Glomerular endothelial cell (primary cell): Measurements from ENCODE around the gene CACNA1S. TPM values are rescaled to one million over a fixed set of nuclear protein-coding genes. Genes with fewer than 3 reads are reported as not detected.
A peak's percentile ranks its signal among the peaks of the same experiment; 100 is the strongest.

ENCODE experiments used
- DNase-seq: peaks from one replicate; pipeline ENCODE4 v3.0.0-alpha.2; 2011; ENCODE audit warnings: low read depth, low spot score; ENCODE audit errors: extremely low read depth
- total RNA-seq: library from RNA; depleted of rRNA; stranded (reverse); fragments of >200 nt; gene quantifications from 2 replicates; pipeline ENCODE4 v1.2.3, GENCODE V29; 2015

Gene CACNA1S
- total RNA-seq, 1 donor from 2014 or later, result not detected

GRCh38 chr1:201066986-201067385, 45.2 kb downstream of the CACNA1S start:
- DNase-seq, result no peak

DNA sequence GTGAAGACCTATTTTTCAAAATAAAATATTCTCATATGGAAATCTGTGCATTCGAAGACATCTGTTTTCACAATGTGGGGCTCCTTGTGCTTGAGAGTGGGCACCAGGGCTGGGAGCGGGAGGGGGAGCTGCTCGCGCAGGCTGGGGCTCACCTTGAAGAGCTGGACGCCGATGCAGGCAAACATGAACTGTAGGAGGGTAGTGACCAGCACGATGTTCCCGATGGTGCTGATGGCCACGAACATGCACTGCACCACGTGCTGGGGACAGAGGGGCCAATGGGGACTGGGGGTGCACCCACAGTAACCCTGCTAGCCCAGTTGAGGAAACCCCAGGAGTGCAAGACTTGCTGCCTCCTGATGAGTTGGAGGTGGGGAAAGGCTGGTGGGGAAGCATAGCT, 46.5 kb downstream of the CACNA1S start:
- DNase-seq, result no peak

DNA sequence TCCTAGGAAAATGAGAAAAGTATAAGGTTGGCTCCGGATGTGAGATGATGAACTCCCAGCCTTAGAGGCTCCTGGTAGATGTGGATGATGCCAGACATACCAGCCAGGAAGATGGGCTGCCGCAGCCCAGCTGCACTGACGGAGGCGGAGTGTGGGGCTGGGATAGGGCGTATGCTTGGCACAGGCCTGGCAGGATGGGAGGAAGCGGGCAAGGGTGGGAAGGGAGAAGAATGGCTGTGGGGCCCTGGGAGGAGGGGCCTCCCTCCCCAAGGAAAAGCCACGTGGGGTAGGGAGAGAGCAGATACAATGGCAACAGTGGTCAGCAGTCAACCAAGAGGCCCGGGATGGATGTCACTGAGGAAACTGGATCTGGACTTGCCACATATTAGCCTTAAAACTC, 47.4 kb downstream of the CACNA1S start:
- DNase-seq, result no peak

- no peak for DNase-seq
Observed at GRCh38 chr1:201063145-201063544, 49.1 kb downstream of the CACNA1S start.

DNA sequence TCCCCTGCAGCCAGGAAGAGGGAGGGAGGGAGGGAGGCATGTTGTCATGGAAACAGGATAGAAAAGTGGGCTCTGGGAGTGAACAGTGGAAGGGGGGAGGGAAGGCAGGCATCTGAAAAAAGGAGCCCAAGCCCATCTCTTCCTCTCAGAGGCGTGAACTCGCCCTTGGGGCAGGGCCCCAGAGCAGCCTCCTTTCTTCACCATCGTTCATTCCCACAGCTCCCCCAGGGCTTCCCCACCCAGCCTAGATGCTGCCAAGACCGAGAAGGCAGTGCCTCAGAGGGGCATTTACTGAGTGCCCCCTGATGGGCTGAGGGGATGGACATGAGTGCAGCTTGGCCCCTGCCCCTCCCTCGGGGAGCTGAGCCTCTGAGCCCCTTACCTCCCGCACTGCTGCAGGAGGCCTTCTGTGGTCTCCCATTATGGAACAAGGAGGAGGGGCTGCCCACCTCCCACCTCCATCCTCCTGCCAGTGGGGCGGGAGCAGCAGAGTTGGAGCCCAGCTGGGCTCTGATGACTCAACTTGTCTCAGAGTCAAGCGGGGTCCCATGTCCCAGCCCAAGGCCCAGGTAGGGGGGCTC, 49.6 kb downstream of the CACNA1S start:
- DNase-seq, result no peak

GRCh38 chr1:201061886-201062285, 50.3 kb downstream of the CACNA1S start:
- DNase-seq, result no peak

GRCh38 chr1:201061049-201061448, 51.2 kb downstream of the CACNA1S start:
- DNase-seq, result no peak

DNA sequence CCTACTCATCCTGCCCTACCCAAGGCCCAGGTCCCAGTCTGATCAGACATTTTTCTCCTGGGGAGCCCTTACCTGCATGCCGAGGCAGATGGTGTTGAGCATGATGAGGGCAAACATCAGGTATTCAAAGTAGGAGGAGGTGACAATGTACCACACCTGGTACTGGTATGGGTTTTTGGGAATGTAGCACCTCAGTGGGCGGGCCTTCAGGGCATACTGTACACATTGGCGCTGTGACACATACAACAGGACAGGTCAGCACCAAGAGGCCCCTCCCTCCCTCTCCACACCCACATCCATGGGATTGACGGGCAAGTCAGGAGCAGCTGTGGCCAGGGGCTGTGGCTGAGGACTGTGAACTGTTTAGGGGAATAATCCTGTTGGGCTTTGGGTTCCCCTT, 51.6 kb downstream of the CACNA1S start:
- no peak for DNase-seq

- no peak for DNase-seq
Observed at GRCh38 chr1:201059871-201060555, 52.2 kb downstream of the CACNA1S start.

DNA sequence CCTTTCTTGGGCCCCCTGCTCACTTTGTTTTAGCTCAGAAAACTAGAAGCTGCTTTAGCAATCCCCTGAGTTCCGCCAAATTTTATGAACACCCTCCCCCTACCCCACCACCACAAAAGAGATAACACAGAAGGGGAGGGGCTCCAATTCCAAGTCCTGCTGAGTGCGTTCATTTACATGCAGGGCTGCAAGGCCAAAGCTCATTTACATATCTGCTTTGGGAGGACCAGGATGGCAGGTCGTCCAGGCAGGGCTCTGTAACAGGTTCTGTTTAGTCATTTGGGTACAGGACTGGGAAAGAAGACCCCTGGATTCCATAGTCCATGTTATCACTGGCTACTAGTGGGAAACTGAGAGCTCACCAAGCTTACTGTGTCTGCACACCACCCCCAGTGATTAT, 52.8 kb downstream of the CACNA1S start:
- no peak for DNase-seq

- no peak for DNase-seq
Observed at GRCh38 chr1:201054091-201054543, 58.1 kb downstream of the CACNA1S start.

- no peak for DNase-seq
Observed at GRCh38 chr1:201053155-201053860, 58.9 kb downstream of the CACNA1S start.

- DNase-seq, result no peak
Observed at GRCh38 chr1:201051399-201051798, 60.8 kb downstream of the CACNA1S start.

DNA sequence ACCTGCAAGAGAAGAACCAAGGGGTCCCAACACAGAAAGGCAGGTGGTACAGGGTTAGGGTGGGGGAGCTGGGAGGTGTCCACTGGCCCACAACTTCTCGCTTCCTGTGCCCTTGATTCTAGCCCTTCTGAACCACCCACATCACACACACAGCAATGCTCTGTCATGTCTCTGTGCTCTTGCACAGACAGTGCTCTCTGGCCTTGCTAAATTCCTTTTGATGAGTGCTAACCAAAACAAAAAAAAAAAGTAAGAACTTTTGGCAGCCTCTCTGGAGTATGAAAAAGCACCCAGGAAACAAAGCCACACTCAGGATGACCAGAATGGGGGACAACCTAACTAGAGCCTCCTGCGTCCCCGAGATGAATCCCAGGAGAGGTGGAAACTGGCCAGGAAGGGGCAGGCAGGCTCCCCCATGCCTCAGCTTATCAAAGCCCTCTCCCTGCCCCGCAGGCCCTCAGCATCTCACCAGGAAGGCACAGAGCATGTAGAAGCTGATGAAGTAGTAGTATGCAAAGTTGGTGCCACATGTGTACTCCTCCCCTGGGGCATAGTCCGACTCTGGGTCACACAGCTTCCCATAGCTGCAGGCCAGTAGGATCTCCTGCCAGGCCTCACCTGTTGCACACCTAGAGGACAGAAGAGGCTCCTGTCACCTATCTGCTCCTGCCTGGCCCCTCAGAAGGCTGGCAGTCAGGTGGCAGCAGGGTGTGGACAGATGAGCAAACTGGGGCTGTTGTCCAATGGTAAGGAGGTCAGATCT, 61.5 kb downstream of the CACNA1S start:
- DNase-seq, result no peak

DNA sequence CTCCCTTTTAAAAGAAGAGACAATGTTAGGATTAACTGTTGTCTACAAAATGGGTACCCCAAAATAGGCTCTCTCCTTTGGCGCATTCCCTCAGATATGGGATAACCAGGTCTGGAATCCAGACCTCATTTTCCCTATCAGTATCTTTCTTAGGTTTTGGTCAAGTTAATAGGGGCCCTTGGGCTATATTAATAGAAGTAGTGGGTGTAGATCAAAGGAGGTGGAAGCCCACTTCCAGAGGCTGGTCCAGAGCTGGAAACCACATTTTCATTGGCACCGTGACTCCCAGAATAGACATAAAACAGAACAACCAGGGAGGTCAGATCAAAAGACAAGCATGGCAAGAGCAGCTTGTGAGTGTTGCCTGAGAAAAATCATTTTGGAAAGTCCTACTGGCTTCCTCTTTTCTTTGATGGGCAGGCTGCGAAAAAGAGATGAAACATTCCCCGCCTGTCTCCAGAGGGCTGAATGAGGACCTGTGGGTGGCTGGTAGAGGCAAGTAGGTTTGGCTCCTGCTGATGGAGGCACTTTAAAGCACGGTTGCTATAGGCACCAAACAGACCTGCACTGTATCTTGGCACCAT, 62.9 kb downstream of the CACNA1S start:
- DNase-seq, result no peak

- DNase-seq, result no peak
Observed at GRCh38 chr1:201048521-201048920, 63.7 kb downstream of the CACNA1S start.

- no peak for DNase-seq
Observed at GRCh38 chr1:201044119-201044518, 68.1 kb downstream of the CACNA1S start.

- peak; percentile 37 for DNase-seq
Observed at GRCh38 chr1:201042779-201043461, 69.3 kb downstream of the CACNA1S start.

GRCh38 chr1:201041011-201041410, 71.2 kb downstream of the CACNA1S start:
- no peak for DNase-seq

- no peak for DNase-seq
Observed at GRCh38 chr1:201039876-201040275, 72.3 kb downstream of the CACNA1S start.
